Adrenal gland (tissue), 12 donors: ENCODE data around the gene SHC1. TPM values are rescaled to one million over a fixed set of nuclear protein-coding genes. Genes with fewer than 3 reads are reported as not detected.

ENCODE experiments used
- DNase-seq, 7 donors: peaks; one replicate each; pipeline ENCODE4 v3.0.0-alpha.2; 2019 to 2020
- H3K27ac ChIP-seq, 5 donors: fragments of 200-600 bp; sonication (generic) in 4 of 5; 1 replicate in 3 of 5; 2 replicates in 2 of 5; pipeline versions ENCODE4 v1.5.1 to v1.8.0; 2016 to 2020; ENCODE audit warnings: mild to moderate bottlenecking in 1 of 5
- H3K27me3 ChIP-seq: fragments of 200-600 bp; 2 replicates; pipeline ENCODE4 v1.8.0; 2021
- H3K36me3 ChIP-seq, 2 donors: fragments of 200-600 bp; replicated peaks in 1 of 2; 1 replicate in 1 of 2; 2 replicates in 1 of 2; pipeline versions ENCODE4 v1.5.1 to v1.8.0; 2018 to 2022
- H3K4me1 ChIP-seq, 2 donors: fragments of 200-600 bp; replicated peaks in 1 of 2; 1 replicate in 1 of 2; 2 replicates in 1 of 2; pipeline versions ENCODE4 v1.5.1 to v1.8.0; 2018 to 2021
- H3K4me3 ChIP-seq, 4 donors: fragments of 200-600 bp; sonication (generic) in 3 of 4; one replicate each; pipeline ENCODE4 v1.5.1; 2016 to 2018
- H3K9me3 ChIP-seq, 3 donors: fragments of 200-600 bp; sonication (generic) in 1 of 3; replicated peaks in 1 of 3; 1 replicate in 2 of 3; 2 replicates in 1 of 3; pipeline versions ENCODE4 v1.5.1 to v1.8.0; 2016 to 2021
- POLR2A ChIP-seq, 2 donors: fragments of 450-650 bp; IDR thresholded peaks; one replicate each; pipeline ENCODE4 v1.6.1; 2017; ENCODE audit warnings: antibody characterized with exemption in 2 of 2, mild to moderate bottlenecking in 2 of 2, moderate library complexity in 1 of 2
- WGBS, 4 donors: extraction: QIAGEN DNeasy Blood & Tissue Kit in 2 of 4; methylation state at CpG; one replicate each; pipeline versions ENCODE4 v1.1.5 to v1.1.7; 2013 to 2017; 5-methylcytosine and 5-hydroxymethylcytosine counted together
- intact Hi-C, 2 donors: fragments of 100-400 bp; cut with DNase I; formaldehyde crosslinking; loops; one replicate each; pipeline versions ENCODE4 v1.14.1 to v1.15.0; 2022 to 2023
- polyA plus RNA-seq, 3 donors: library from polyadenylated mRNA; stranded (reverse); fragments of 200-250 nt in 2 of 3; fragments of 350-450 nt in 1 of 3; fragmentation: Illumina TruSeq in 1 of 3; extraction: RNeasy Lipid Tissue Mini Kit (QIAGEN cat#74804) in 1 of 3; gene quantifications; one replicate each; pipeline ENCODE4 v1.2.3, GENCODE V29; 2013 to 2014
- total RNA-seq, 9 donors: library from RNA; depleted of rRNA in 4 of 9; stranded (reverse); fragments of >200 nt in 4 of 9; fragments of 120-200 nt in 1 of 9; fragmentation: NEBNext Ultra II Directional in 1 of 9; extraction: Animal tissue kit (Norgen Biotek cat#: 25700) in 1 of 9; gene quantifications; one replicate each; pipeline versions ENCODE4 v1.1.0 to v1.2.4, GENCODE V29; 2013 to 2023
- TF ChIP-seq, protein P1 (sequence below), 6 experiments: fragments of 450-650 bp in 4 of 6; fragments of 200-600 bp in 2 of 6; sonication (generic) in 1 of 6; IDR thresholded peaks; 1 replicate in 5 of 6; 2 replicates in 1 of 6; pipeline versions ENCODE4 v1.5.1 to v1.8.0; 2016 to 2021; ENCODE audit warnings: antibody characterized with exemption in 6 of 6, mild to moderate bottlenecking in 2 of 6, moderate library complexity in 1 of 6
- donor health status: healthy with polysubstance abuse.
- donor health status: Bipolar disorder and iron deficiency.
- donor health status: DM: yes; HTN: yes; CAD: no.
- donor health status: DM: no; HTN: no; CAD: no.
- donor health status: DM: no; HTN: no; CAD: no.
- donor health status: DM: yes; HTN: yes; CAD: no.

SHC1 gene
- total and polyA plus RNA-seq, 12 donors = 80.3 to 260 (median 146) TPM

DNA sequence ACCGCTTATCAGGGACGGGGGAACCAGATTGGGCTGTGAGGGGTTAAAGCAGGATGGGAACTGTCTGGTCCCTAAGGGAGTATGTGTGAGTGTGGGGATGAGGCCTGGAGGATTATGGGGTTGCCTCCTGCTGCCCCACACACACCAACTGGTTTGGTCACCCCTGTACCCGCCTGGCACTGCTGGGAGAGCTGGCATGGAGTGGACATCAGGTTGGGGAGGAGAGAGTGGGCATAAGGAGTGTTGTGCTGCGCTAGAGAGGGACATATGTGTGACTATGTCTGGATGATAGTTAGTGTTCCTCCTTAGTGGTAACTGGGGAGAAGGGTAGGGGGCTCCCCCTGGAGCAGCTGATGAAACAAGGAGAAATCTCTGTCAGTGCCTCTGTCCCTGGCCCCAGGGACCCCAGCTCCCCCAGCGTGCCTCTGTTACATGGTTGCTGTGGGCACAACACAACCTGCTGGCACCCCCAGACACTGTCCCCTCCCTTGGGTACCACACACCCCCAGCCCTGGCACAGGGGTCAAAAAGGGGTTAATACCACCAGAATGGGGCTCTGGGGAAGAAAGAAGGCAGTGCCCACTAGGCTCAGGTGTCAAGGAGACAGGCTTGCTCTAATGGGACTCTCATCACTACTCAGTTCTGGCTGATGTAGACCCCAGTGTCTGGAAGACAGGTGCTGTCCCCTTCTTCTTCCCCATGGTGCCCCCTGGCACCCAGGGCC, 34.0 kb upstream of the SHC1 start:
- intact Hi-C loops = loop anchor here in 1 of 2 donors (5.0 kb wide), 1 partner anchor 37 kb away; no protein-coding TSS in a partner anchor
- Histone ChIP-seq H3K27ac (peak overlapping the region; percentile 80 to 99 (median 96)), H3K4me3 (peak overlapping the region in 3 of 4 donors; percentile 64 to 87 (median 73)), H3K9me3 (no peaks in the 10 kb centered on the region), H3K27me3 (no peaks in the 10 kb centered on the region), H3K36me3 (no peaks in the 10 kb centered on the region), H3K4me1 (peaks cover 54 to 57% of the 10 kb centered on the region in 2 donors)
- TF ChIP-seq POLR2A (IDR thresholded peaks at IDR 0.05) = no peak
- 18 to 25% (median 20%) methylated on average over 5 of the region's 5 CpGs for WGBS, 4 donors
- DNase-seq = peak in 2 of 7 donors; percentile 32 to 37

DNA sequence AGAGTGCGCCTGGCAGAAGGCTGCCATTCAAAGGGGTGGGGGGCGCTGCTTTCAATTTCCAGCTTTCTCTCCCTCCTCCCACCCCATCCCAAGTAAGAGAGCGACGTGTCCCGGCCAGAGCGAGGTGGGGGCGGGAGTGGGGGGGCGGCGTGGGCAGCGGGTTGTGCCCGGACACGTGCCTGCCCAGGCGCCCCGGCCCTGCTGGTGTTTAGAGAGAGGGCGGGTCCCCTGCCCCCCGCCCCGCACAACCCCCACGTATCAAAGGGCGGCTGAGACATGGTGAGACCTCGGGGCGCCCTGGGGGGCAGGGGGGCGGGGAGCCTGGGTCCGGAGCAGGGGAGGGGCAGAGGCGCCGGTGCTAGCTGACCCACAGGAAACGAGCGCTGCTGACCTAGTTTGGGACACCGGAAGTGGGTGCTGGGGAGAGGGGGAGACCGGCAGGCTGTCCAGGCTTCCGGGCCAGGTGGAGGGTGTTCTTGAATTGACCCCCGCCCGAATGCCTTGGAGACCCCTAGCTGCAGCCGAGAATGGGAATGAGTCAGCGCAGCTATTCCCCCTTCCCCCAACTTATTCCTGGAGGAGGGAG, 33.3 kb upstream of the SHC1 start:
- TF ChIP-seq POLR2A (IDR thresholded peaks at IDR 0.05) = peak in 1 of 2 donors; percentile 4
- TF ChIP-seq, protein P1, sequence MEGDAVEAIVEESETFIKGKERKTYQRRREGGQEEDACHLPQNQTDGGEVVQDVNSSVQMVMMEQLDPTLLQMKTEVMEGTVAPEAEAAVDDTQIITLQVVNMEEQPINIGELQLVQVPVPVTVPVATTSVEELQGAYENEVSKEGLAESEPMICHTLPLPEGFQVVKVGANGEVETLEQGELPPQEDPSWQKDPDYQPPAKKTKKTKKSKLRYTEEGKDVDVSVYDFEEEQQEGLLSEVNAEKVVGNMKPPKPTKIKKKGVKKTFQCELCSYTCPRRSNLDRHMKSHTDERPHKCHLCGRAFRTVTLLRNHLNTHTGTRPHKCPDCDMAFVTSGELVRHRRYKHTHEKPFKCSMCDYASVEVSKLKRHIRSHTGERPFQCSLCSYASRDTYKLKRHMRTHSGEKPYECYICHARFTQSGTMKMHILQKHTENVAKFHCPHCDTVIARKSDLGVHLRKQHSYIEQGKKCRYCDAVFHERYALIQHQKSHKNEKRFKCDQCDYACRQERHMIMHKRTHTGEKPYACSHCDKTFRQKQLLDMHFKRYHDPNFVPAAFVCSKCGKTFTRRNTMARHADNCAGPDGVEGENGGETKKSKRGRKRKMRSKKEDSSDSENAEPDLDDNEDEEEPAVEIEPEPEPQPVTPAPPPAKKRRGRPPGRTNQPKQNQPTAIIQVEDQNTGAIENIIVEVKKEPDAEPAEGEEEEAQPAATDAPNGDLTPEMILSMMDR (IDR thresholded peaks at IDR 0.05) = no peak
- Histone ChIP-seq H3K4me1 (peaks cover 60% of the 10 kb centered on the region in 2 donors), H3K4me3 (peak overlapping the region; percentile 33 to 87 (median 68)), H3K27ac (peak overlapping the region; percentile 87 to 99 (median 96)), H3K9me3 (no peaks in the 10 kb centered on the region), H3K36me3 (no peaks in the 10 kb centered on the region), H3K27me3 (no peaks in the 10 kb centered on the region)
- intact Hi-C loops = loop anchor here in 1 of 2 donors (5.0 kb wide), 1 partner anchor 37 kb away; no protein-coding TSS in a partner anchor
- WGBS, 4 donors = 0 to 1% (median 0%) methylated on average over 11 to 34 of the region's 34 CpGs; no CpG with 5 or more reads in 1 of the 4 donors
- peak; percentile 75 to 87 (median 84) for DNase-seq

DNA sequence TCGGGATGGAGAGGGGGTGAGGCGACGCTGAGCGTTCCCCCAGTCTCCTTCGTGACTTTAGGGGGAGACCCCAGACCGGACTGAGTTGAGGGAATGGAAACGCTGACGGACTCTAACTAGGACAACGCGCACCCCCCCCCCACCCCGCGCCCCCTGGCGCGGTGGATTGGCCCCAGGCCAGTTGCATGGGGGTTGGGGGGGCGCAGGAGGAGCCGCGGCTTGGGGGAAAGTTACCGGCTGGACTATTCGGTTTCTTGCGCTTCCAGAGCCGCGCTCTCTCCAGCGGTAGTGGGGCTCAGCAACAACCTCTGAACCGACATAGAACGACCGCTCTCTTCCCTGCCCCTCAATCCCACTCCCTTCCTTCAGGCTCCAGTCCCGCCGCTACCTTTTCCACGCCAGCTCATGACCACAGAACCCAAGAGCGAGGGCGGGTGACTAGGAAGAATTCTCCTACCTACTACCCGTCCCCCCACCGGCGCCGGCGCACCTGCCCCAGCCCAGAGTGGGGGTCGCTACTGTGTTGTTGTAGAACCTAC, 32.7 kb upstream of the SHC1 start:
- H3K36me3 ChIP-seq = no peaks in the 10 kb centered on the region
- intact Hi-C loops = loop anchor here in 1 of 2 donors (5.0 kb wide), 1 partner anchor 36 kb away; no protein-coding TSS in a partner anchor
- TF ChIP-seq, protein P1 (IDR thresholded peaks at IDR 0.05) = no peak
- peak in 1 of 2 donors; percentile 53 for TF ChIP-seq POLR2A (IDR thresholded peaks at IDR 0.05)
- no peaks in the 10 kb centered on the region for H3K9me3 ChIP-seq
- peak in 4 of 7 donors; percentile 49 to 65 (median 63) for DNase-seq
- WGBS, 4 donors = 0 to 1% (median 0%) methylated on average over 15 to 37 of the region's 37 CpGs
- no peaks in the 10 kb centered on the region for H3K27me3 ChIP-seq
- H3K4me3 ChIP-seq = peak overlapping the region; percentile 33 to 87 (median 68)
- peak overlapping the region; percentile 87 to 99 (median 96) for H3K27ac ChIP-seq
- peaks cover 56 to 58% of the 10 kb centered on the region in 2 donors for H3K4me1 ChIP-seq

DNA sequence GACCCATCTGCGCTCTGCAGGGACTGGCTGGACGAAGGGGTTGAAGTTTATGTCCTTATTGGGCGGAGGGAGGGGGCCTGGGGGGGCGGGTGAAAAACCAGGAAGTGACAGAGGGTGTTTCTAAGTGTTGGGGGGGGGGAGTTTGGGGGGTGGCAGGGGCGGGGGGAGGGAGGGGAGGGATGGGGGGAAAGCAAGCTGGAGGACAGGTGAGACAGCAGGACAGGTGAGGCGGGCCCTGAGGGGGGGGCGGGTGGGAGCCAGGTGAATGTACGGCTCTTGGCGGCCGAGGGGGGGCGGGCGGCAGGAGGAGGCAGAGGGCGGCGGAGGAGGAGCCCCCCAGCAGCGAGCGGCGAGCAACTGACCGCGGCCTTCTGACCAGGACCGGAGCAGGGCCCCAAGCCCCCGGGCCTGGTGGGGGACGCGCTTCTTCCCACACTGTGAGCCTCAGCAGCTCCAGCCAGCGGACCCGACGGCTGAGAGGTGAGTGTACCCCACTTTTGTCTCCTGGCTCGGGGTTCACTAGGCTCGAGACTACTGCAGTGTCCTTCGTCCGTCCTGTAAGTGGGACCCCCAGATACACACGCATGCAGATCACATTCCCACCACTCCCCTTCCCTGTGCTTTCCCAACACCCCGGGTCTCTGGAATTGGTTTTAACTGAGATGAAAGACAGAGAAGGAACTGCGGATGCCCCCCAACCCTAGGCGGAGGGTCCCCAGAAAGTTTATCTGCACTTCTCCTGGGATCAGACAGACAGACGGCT, 32.1 kb upstream of the SHC1 start, which contains the start of gene ZBTB7B:
ZBTB7B (plus strand) TSS at position 339 of the 763 bp plus-strand sequence. CDS start 11,859 bp downstream, outside the sequence.
- peak within 1 kb of the TSS; percentile 87 to 99 (median 96) for H3K27ac ChIP-seq
- H3K4me1 ChIP-seq = peaks cover 49 to 52% of the 10 kb centered on the region in 2 donors
- TF ChIP-seq, protein P1 (IDR thresholded peaks at IDR 0.05) = peak in 2 of 6 experiments; percentile 5 to 23
- TF ChIP-seq POLR2A (IDR thresholded peaks at IDR 0.05) = no peak
- 0 to 1% (median 0%) methylated on average over 11 to 33 of the region's 35 CpGs for WGBS, 4 donors
- peak in 6 of 7 donors; percentile 54 to 75 (median 64) for DNase-seq
- H3K36me3 ChIP-seq = no peaks in the 10 kb centered on the region
- peak within 1 kb of the TSS; percentile 39 to 87 (median 68) for H3K4me3 ChIP-seq
- no peaks in the 10 kb centered on the region for H3K9me3 ChIP-seq
- H3K27me3 ChIP-seq = no peaks in the 10 kb centered on the region
- intact Hi-C loops = loop anchor here in 1 of 2 donors (5.0 kb wide), 1 partner anchor 35 kb away; no protein-coding TSS in a partner anchor
